ENCODE data around the gene SP140.

- TF ChIP-seq CTCF (IDR thresholded peaks at IDR 0.05) = no peak
- no peak for TF ChIP-seq POLR2A (IDR thresholded peaks at IDR 0.05)
Measured at GRCh38 chr2:230267059-230267458, 41.5 kb downstream of the SP140 start.
